Large intestine (tissue), 12 donors: Measurements from ENCODE around the gene TNS4. TPM values are rescaled to one million over a fixed set of nuclear protein-coding genes. Genes with fewer than 3 reads are reported as not detected.
"Not testable (repeated sequence)": the region's sequence is repeated elsewhere in the genome, so short reads cannot be mapped to it uniquely, and the experiment has no call there.

Experiments used
- DNase-seq, 2 donors: peaks; one replicate each; pipeline versions ENCODE4 v3.0.0 to v3.0.0-alpha.2; 2013
- H3K27ac ChIP-seq: one replicate; pipeline ENCODE4 v1.5.1; 2013; ENCODE audit warnings: low read length
- H3K27me3 ChIP-seq: 2 replicates; pipeline ENCODE4 v1.6.1; 2013; ENCODE audit warnings: low read length; ENCODE audit not compliant: control insufficient read depth, insufficient read depth
- H3K36me3 ChIP-seq: 2 replicates; pipeline ENCODE4 v1.6.1; 2013; ENCODE audit warnings: low read length; ENCODE audit not compliant: control insufficient read depth, insufficient read depth
- H3K4me1 ChIP-seq: one replicate; pipeline ENCODE4 v1.6.1; 2013; ENCODE audit warnings: low read length; ENCODE audit not compliant: control insufficient read depth, insufficient read depth
- H3K4me3 ChIP-seq: one replicate; pipeline ENCODE4 v1.5.1; 2013; ENCODE audit warnings: low read length
- H3K9me3 ChIP-seq: one replicate; pipeline ENCODE4 v1.6.1; 2013; ENCODE audit warnings: mild to moderate bottlenecking, low read depth, low read length, moderate library complexity; ENCODE audit not compliant: control insufficient read depth
- WGBS: methylation state at CpG from one replicate; pipeline ENCODE4 v1.1.5; 2013; ENCODE audit warnings: low lambda C conversion rate; ENCODE audit not compliant: insufficient coverage; 5-methylcytosine and 5-hydroxymethylcytosine counted together
- long read RNA-seq, 11 donors: transcript quantifications; one replicate each; lab custom pipeline, GENCODE V29; 2026
- polyA plus RNA-seq: library from polyadenylated mRNA; unstranded; fragments of 120-200 nt; gene quantifications from one replicate; pipeline ENCODE4 v1.2.1, GENCODE V29; 2013

Gene TNS4, protein sequence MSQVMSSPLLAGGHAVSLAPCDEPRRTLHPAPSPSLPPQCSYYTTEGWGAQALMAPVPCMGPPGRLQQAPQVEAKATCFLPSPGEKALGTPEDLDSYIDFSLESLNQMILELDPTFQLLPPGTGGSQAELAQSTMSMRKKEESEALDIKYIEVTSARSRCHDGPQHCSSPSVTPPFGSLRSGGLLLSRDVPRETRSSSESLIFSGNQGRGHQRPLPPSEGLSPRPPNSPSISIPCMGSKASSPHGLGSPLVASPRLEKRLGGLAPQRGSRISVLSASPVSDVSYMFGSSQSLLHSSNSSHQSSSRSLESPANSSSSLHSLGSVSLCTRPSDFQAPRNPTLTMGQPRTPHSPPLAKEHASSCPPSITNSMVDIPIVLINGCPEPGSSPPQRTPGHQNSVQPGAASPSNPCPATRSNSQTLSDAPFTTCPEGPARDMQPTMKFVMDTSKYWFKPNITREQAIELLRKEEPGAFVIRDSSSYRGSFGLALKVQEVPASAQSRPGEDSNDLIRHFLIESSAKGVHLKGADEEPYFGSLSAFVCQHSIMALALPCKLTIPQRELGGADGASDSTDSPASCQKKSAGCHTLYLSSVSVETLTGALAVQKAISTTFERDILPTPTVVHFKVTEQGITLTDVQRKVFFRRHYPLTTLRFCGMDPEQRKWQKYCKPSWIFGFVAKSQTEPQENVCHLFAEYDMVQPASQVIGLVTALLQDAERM
- polyA plus RNA-seq: 0.06 TPM
- long read RNA-seq, donor 1: 0 reads
- long read RNA-seq, donor 2: 0 reads
- long read RNA-seq, donor 3: 0 reads
- long read RNA-seq, donor 4: 0 reads
- long read RNA-seq, donor 5: 0 reads
- long read RNA-seq, donor 6: 0 reads
- long read RNA-seq, donor 7: 0 reads
- long read RNA-seq, donor 8: 0 reads
- long read RNA-seq, donor 9: 0 reads
- long read RNA-seq, donor 10: 0 reads
- long read RNA-seq, donor 11: 0 reads

- H3K4me1 ChIP-seq: peaks cover 14% of the 10 kb centered on the region
- DNase-seq: peak; percentile 44 to 64
- WGBS: no CpG with 5 or more reads among the region's 7 CpGs
- no peaks in the 10 kb centered on the region for H3K36me3 ChIP-seq
- H3K9me3 ChIP-seq: peaks cover 8% of the 10 kb centered on the region
- H3K4me3 ChIP-seq: no peak within 1 kb of the TSS
- H3K27ac ChIP-seq: no peak within 1 kb of the TSS
- peaks cover 3% of the 10 kb centered on the region for H3K27me3 ChIP-seq
These were observed at the start of gene TNS4 for GRCh38 chr17:40501499-40501911. Gene TNS4 (minus strand): TSS chr17:40501623. CDS start chr17:40496425, 5,198 bp downstream.

DNA sequence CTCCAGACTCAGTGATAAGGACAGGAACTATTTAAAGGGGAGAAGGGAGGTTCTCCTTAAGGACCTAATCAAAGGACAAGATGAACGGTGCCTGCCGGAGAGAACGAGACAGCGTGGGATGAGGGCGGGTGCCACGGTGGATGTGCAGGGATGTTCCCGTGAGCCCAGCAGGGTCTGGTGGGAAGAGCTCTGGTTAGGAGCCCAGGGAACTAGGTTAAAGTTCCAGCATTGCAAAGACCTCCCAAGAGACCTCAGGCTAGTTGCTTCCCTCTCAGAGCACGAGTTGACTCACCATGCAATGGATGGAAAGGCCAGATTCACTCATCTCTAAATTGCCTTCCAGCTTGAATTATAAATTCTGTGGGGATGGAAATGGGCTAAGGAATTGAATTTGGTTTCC lies 49.2 kb upstream of the TNS4 start:
- no peaks in the 10 kb centered on the region for H3K9me3 ChIP-seq
- DNase-seq: no peak
- no CpG with 5 or more reads among the region's 8 CpGs for WGBS
- no peaks in the 10 kb centered on the region for H3K27me3 ChIP-seq
- no peaks in the 10 kb centered on the region for H3K36me3 ChIP-seq
- peaks cover 20% of the 10 kb centered on the region for H3K4me1 ChIP-seq
- H3K27ac ChIP-seq: no peak overlapping the region
- H3K4me3 ChIP-seq: no peak overlapping the region

- no peaks in the 10 kb centered on the region for H3K36me3 ChIP-seq
- H3K27me3 ChIP-seq: no peaks in the 10 kb centered on the region
- H3K4me1 ChIP-seq: peaks cover 16% of the 10 kb centered on the region
- peak overlapping the region; percentile 16 for H3K27ac ChIP-seq
- no peak overlapping the region for H3K4me3 ChIP-seq
- peak in 1 of 2 donors; percentile 74 for DNase-seq
- no CpG with 5 or more reads among the region's 9 CpGs for WGBS
- no peaks in the 10 kb centered on the region for H3K9me3 ChIP-seq
These were observed 47.7 kb upstream of the TNS4 start for GRCh38 chr17:40548982-40549685.

GRCh38 chr17:40548491-40548981 lies 47.1 kb upstream of the TNS4 start:
- H3K4me1 ChIP-seq: peaks cover 12% of the 10 kb centered on the region
- 70% methylated on average over 2 of the region's 9 CpGs for WGBS
- no peaks in the 10 kb centered on the region for H3K36me3 ChIP-seq
- no peaks in the 10 kb centered on the region for H3K27me3 ChIP-seq
- H3K27ac ChIP-seq: peak overlapping the region; percentile 16
- H3K9me3 ChIP-seq: no peaks in the 10 kb centered on the region
- DNase-seq: no peak
- no peak overlapping the region for H3K4me3 ChIP-seq

GRCh38 chr17:40547785-40548478 lies 46.5 kb upstream of the TNS4 start:
- H3K9me3 ChIP-seq: no peaks in the 10 kb centered on the region
- no peaks in the 10 kb centered on the region for H3K36me3 ChIP-seq
- no peaks in the 10 kb centered on the region for H3K27me3 ChIP-seq
- DNase-seq: no peak
- H3K4me1 ChIP-seq: peaks cover 12% of the 10 kb centered on the region
- no peak overlapping the region for H3K27ac ChIP-seq
- H3K4me3 ChIP-seq: no peak overlapping the region
- WGBS: no CpG with 5 or more reads among the region's 2 CpGs

DNA sequence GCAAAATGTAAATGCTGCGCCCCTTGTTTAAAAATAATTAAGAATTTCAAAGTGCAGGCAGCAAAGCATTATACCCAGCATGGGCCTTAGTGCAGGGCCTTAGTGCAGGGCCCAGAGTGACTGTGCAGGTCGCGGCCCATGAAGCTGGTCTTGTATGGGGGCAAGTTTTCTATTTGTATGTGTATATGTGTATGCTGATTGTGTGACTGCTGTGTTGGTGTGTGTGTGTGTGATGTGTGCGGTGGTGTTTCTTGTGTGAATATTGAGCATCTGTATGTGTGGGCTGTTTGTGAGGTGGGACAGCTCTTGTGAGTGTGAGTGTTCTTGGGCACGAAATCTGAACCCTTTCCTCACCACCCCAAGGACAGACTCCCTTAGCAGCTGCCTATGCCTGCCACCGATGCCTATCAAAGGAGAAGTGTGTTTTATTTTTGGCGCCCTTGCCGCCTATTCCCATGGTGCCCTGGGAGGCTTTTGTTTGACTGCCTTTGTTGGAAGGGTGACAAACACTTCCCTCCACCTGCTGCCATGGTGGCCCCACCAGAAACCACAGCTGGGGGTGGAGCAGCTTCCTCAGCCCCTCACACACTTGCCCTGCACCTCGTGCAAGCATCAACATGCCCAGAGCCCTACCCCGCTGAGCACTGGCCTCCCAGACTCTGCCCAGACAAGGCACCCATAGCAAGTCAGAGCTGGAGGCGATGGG lies 45.8 kb upstream of the TNS4 start:
- H3K4me1 ChIP-seq: peaks cover 17% of the 10 kb centered on the region
- H3K36me3 ChIP-seq: no peaks in the 10 kb centered on the region
- H3K4me3 ChIP-seq: no peak overlapping the region
- H3K27ac ChIP-seq: no peak overlapping the region
- H3K27me3 ChIP-seq: no peaks in the 10 kb centered on the region
- 100% methylated on average over 1 of the region's 11 CpGs for WGBS
- no peak for DNase-seq
- H3K9me3 ChIP-seq: no peaks in the 10 kb centered on the region

DNA sequence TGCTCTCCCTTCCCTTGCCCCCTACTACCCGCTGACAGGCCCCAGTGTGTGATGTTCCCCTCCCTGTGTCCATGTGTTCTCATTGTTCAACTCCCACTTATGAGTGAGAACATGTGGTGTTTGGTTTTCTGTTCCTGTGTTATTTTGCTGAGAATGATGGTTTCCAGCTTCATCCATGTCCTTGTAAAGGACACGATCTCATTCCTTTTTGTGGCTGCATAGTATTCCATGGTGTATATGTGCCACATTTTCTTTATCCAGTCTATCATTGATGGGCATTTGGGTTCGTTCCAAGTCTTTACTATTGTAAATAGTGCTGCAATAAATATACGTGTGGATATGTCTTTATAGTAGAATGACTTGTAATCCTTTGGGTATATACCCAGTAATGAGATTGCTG lies 45.1 kb upstream of the TNS4 start:
- WGBS: no CpG with 5 or more reads among the region's 4 CpGs
- H3K9me3 ChIP-seq, H3K27me3 ChIP-seq, H3K27ac ChIP-seq, H3K36me3 ChIP-seq, H3K4me3 ChIP-seq, DNase-seq: not testable (repeated sequence)
- peaks cover 25% of the 10 kb centered on the region for H3K4me1 ChIP-seq

- no peaks in the 10 kb centered on the region for H3K36me3 ChIP-seq
- H3K27me3 ChIP-seq: no peaks in the 10 kb centered on the region
- H3K4me1 ChIP-seq: peaks cover 33% of the 10 kb centered on the region
- no peak overlapping the region for H3K4me3 ChIP-seq
- 80% methylated on average over 1 of the region's 11 CpGs for WGBS
- no peak for DNase-seq
- H3K27ac ChIP-seq: no peak overlapping the region
- H3K9me3 ChIP-seq: no peaks in the 10 kb centered on the region
These were observed 44.2 kb upstream of the TNS4 start for GRCh38 chr17:40545660-40546059.
